K562 (cell line): Measurements from ENCODE around the gene KBTBD4. TPM values are rescaled to one million over a fixed set of nuclear protein-coding genes. Genes with fewer than 3 reads are reported as not detected.

ENCODE experiments used
- CHCHD3 ChIP-seq: fragments of 250-450 bp; sonication (Bioruptor Pico); IDR thresholded peaks from 2 replicates; pipeline ENCODE4 v2.1.2; 2022; ENCODE audit warnings: mild to moderate bottlenecking
- CREM ChIP-seq: IDR thresholded peaks from 2 replicates; pipeline ENCODE4 v1.6.1; 2014; ENCODE audit warnings: antibody characterized with exemption, low read depth
- CXXC5 ChIP-seq: fragments of 250-450 bp; sonication (Bioruptor Pico); IDR thresholded peaks from 2 replicates; pipeline ENCODE4 v1.8.0; 2022; ENCODE audit warnings: inconsistent platforms, mild to moderate bottlenecking, moderate library complexity
- EP400 ChIP-seq: fragments of 450-650 bp; IDR thresholded peaks from 2 replicates; pipeline ENCODE4 v1.6.1; 2017; ENCODE audit warnings: antibody characterized with exemption, mild to moderate bottlenecking, moderate library complexity
- FOXP4 ChIP-seq: sonication (generic); formaldehyde crosslinking; IDR thresholded peaks from 2 replicates; pipeline ENCODE4 v1.8.0; 2022; ENCODE audit warnings: mild to moderate bottlenecking, missing genetic modification reagents, borderline replicate concordance
- HDAC1 ChIP-seq, 2 experiments: fragments of 450-650 bp; IDR thresholded peaks; 2 replicates each; pipeline ENCODE4 v1.6.1; 2016 to 2017; ENCODE audit warnings: inconsistent platforms in 1 of 2, mild to moderate bottlenecking in 1 of 2, moderate library complexity in 1 of 2
- HLTF ChIP-seq: fragments of 450-650 bp; IDR thresholded peaks from 2 replicates; pipeline ENCODE4 v1.6.1; 2016
- MAX ChIP-seq: sonication (generic); formaldehyde crosslinking; IDR thresholded peaks from 2 replicates; pipeline ENCODE4 v1.9.0; 2022; ENCODE audit warnings: mild to moderate bottlenecking, missing genetic modification reagents
- RBFOX2 ChIP-seq: fragments of 200-400 bp; formaldehyde crosslinking; IDR thresholded peaks from 2 replicates; pipeline ENCODE4 v1.6.1; 2017; ENCODE audit warnings: low read depth, mild to moderate bottlenecking, low read length, moderate library complexity
- REST ChIP-seq, 2 experiments: fragments of 450-650 bp; formaldehyde crosslinking in 1 of 2; IDR thresholded peaks; 2 replicates each; pipeline versions ENCODE4 v1.4.0 to v1.6.1; 2014 to 2020; ENCODE audit warnings: mild to moderate bottlenecking in 2 of 2, borderline replicate concordance in 1 of 2, low read depth in 1 of 2
- RNF2 ChIP-seq: sonication (generic); IDR thresholded peaks from 2 replicates; pipeline ENCODE4 v1.6.1; 2016
- SMARCB1 ChIP-seq: IDR thresholded peaks from 2 replicates; pipeline ENCODE4 v1.6.1; 2011; ENCODE audit warnings: improper control_type of control experiment, low read depth; ENCODE audit not compliant: insufficient read length
- TCF7 ChIP-seq: sonication (generic); IDR thresholded peaks from 2 replicates; pipeline ENCODE4 v1.6.1; 2016; ENCODE audit warnings: antibody characterized with exemption, borderline replicate concordance
- USF1 ChIP-seq: sonication (generic); formaldehyde crosslinking; IDR thresholded peaks from 2 replicates; pipeline ENCODE4 v1.9.0; 2022; ENCODE audit warnings: mild to moderate bottlenecking, missing genetic modification reagents
- ZFP1 ChIP-seq: fragments of 450-650 bp; formaldehyde crosslinking; IDR thresholded peaks from 2 replicates; pipeline ENCODE4 v1.4.0; 2020; ENCODE audit warnings: mild to moderate bottlenecking, mixed read lengths
- polyA plus RNA-seq, 8 experiments: library from polyadenylated mRNA; depleted of rRNA in 4 of 8; stranded (reverse) in 5 of 8; unstranded in 3 of 8; fragments of >200 nt; fragmentation: Nextera tagmentation in 2 of 8; fragmentation: Illumina TruSeq in 1 of 8; extraction: Ambion mirVana in 2 of 8; extraction: Trizol in 1 of 8; gene quantifications; 2 replicates each; pipeline versions ENCODE4 v1.2.1 to v1.2.3, GENCODE V29; 2011 to 2014; ENCODE audit warnings: inconsistent platforms in 1 of 8, missing spikeins in 1 of 8
- total RNA-seq, 7 experiments: library from RNA; depleted of rRNA in 6 of 7; stranded (reverse); fragments of >200 nt in 6 of 7; fragmentation: Illumina TruSeq in 2 of 7; extraction: Trizol in 2 of 7; gene quantifications; 2 replicates each; pipeline versions ENCODE4 v1.2.1 to v1.2.3, GENCODE V29; 2011 to 2021; ENCODE audit warnings: low replicate concordance in 1 of 7

KBTBD4 gene
- total and polyA plus RNA-seq, 9 of the 15 experiments (the other 6 are each of a cell fraction or from before 2014, with no cell fraction given), result 7.0 to 33.9 (median 13.3) TPM

- TF ChIP-seq REST (IDR thresholded peaks at IDR 0.05; ENCODE audit: borderline replicate concordance) (peak; percentile 41; the same call in 1 of the 2 replicates), REST (CRISPR knock-in tag; IDR thresholded peaks at IDR 0.05; ENCODE audit: low read depth) (peak; percentile 44; the same call in 1 of the 2 replicates), TCF7 (0 out of 2 replicates have a peak, but pooled peaks have one; percentile 21), HLTF (0 out of 2 replicates have a peak, but pooled peaks have one; percentile 14), USF1 (CRISPR knock-in tag) (peak; percentile 50), SMARCB1 (no peak), CREM (peak; percentile 90), RBFOX2 (peak; percentile 86), EP400 (peak; percentile 83), MAX (CRISPR knock-in tag) (peak; percentile 81), FOXP4 (CRISPR knock-in tag) (peak; percentile 38; the same call in 1 of the 2 replicates), RNF2 (0 out of 2 replicates have a peak, but pooled peaks have one; percentile 22), ZFP1 (CRISPR knock-in tag) (no peak), HDAC1 (IDR thresholded peaks at IDR 0.05) (peak in 1 of 2 experiments; percentile 72; a peak in 1 of 4 replicates), CHCHD3 (no peak), CXXC5 (CRISPR knock-in tag) (peak; percentile 99)
These were observed 26.0 kb downstream of the KBTBD4 start, which contains the start of gene CELF1 (continued) for GRCh38 chr11:47552566-47553405.
